GM18870 (cell line): Measurements from ENCODE around the gene ZNF296.

ENCODE experiments used
- ATAC-seq: cut with Tn5 transposase; IDR thresholded peaks from one replicate; pipeline ENCODE4 v1.9.1; 2021; ENCODE audit warnings: moderate library complexity; ENCODE audit not compliant: unreplicated experiment

The ZNF296 gene

DNA sequence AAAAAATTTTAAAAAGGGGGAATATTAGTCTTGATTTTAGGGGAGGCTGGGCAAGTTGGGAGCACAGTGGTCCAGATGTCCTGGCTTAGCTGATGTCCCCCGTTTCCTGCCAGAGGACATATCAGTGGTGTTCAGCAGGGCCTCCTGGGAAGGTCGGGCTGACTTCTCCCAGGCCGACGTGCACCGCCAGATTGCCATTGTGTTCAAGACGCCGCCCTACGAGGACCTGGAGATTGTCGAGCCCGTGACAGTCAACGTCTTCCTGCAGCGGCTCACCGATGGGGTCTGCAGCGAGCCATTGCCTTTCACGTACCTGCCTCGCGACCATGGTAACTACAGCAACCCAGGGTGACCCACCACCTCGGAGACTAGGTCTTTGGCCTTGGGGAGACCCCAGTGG, 43.9 kb downstream of the ZNF296 start:
- ATAC-seq, result no peak

DNA sequence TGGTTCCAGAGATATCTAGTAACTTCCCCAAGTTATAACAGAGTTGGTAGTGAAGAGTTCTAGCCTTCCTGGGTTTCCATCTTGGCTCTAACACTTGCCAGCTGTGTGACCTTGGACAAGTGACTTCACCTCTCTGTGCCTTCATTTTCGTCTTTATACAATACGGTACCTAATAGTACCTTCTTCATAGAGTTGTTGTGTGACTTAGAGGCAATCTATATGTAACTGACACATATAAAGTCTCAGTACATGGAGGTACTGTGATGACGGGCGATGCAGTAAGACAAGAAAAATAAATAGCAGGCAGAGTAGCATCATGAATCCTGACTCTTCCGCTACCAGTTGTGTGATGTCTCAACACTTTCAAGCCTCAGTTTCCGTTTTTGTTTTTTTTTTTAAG, 45.5 kb downstream of the ZNF296 start:
- ATAC-seq, result no peak

DNA sequence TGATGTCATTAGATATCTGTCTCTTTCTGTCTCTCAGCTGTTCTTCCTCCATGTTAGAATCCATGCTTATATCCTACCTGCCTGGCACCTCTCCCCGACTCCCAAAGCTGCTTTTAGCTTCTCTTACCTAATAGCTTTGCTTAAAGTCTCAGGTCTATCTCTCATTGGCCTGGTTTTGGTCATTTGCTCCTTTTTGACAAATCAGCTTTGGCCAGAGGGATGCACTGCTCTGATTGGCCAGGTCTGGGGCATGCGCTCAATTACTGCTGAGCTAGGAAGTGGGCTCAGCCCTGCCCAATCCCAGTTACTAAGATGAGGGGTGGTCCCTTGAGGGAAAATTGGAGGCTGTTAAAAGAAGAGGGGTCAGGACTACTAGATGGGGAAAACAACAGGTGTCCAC, 48.9 kb downstream of the ZNF296 start:
- no peak for ATAC-seq

DNA sequence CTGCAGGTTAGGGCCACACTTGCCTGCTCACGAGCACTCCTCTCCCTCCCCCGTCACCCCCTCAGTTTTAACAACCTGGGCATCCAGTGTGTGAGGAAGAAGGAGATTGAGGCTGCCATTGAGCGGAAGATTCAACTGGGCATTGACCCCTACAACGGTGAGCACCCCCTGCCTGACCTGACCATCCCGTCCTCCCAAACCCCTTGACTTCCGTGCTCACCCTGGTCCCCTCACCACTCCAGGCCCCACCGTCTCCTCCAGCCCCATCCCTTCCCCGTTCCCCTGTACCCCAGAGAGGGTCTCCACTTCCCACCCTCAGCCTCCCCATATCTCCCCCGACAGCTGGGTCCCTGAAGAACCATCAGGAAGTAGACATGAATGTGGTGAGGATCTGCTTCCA, 51.0 kb downstream of the ZNF296 start:
- ATAC-seq, result no peak

DNA sequence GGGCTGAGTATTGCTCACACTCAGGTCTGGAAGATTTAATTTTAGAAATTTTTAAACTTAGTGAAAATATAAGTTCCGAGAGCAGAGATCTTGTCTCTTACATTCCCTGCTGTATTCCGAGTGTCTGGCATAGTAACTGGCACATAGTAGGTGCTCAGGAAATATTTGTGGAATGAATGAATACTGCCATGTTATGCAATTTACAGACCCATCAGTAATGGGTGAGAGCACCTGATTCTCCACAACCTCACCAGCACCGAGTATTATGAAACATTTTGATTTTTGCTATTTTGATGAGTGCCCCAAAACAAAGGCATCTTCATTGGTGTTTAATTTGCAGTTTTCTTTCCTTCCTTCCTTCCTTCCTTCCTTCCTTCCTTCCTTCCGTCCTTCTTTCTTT, 53.2 kb downstream of the ZNF296 start:
- ATAC-seq, result no peak

DNA sequence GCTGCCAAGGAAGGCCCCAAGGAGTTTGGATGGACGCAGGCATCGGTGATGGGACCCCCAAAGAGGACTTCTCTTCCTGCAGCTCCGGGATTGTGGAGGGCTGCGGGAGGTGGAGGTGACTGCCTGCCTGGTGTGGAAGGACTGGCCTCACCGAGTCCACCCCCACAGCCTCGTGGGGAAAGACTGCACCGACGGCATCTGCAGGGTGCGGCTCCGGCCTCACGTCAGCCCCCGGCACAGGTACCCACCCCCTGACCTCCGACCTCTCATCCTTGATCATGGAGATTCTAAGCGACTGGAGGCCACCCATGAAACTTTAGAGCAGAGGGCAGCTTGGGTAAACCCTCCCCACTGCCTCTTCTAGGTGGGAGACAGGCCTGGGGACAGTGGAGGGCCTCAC, 54.3 kb downstream of the ZNF296 start:
- ATAC-seq, result no peak
